T-helper 9 cell (primary cell): ENCODE results near the gene GON7.
A peak's percentile ranks its signal among the peaks of the same experiment; 100 is the strongest.
"Not testable (repeated sequence)": the region's sequence is repeated elsewhere in the genome, so short reads cannot be mapped to it uniquely, and the experiment has no call there.

Experiments
- DNase-seq: peaks from one replicate; pipeline ENCODE4 v3.0.0-alpha.2; 2020
- total RNA-seq, 2 donors: gene quantifications; one replicate each; lab custom pipeline; 2026; lab: John Stamatoyannopoulos, UW

The GON7 gene
- total RNA-seq = 4.1 to 12.8 reads per million in 2 donors

- DNase-seq = peak; percentile 81
Observed at GRCh38 chr14:93206793-93207467, at the start of gene GON7, which contains the start of gene UBR7. Gene GON7 (minus strand): TSS chr14:93207065. CDS start chr14:93207037, 28 bp downstream. Gene UBR7 (plus strand): TSS chr14:93207256. CDS start chr14:93207292, 36 bp downstream.

- DNase-seq = no peak
Observed at GRCh38 chr14:93249128-93249831, 42.4 kb upstream of the GON7 start.

GRCh38 chr14:93246534-93246933 lies 39.7 kb upstream of the GON7 start:
- no peak for DNase-seq

GRCh38 chr14:93245764-93246420 lies 39.0 kb upstream of the GON7 start:
- no peak for DNase-seq

- DNase-seq = no peak
Observed at GRCh38 chr14:93240678-93241000, 33.8 kb upstream of the GON7 start.

GRCh38 chr14:93239869-93240677 lies 33.2 kb upstream of the GON7 start:
- DNase-seq = no peak

- no peak for DNase-seq
Observed at GRCh38 chr14:93234798-93235197, 27.9 kb upstream of the GON7 start.

GRCh38 chr14:93233078-93233477 lies 26.2 kb upstream of the GON7 start:
- not testable (repeated sequence) for DNase-seq

GRCh38 chr14:93232159-93232558 lies 25.3 kb upstream of the GON7 start:
- DNase-seq = no peak

GRCh38 chr14:93231129-93231979 lies 24.5 kb upstream of the GON7 start:
- no peak for DNase-seq

- DNase-seq = no peak
Observed at GRCh38 chr14:93230539-93230938, 23.7 kb upstream of the GON7 start.

- DNase-seq = no peak
Observed at GRCh38 chr14:93228550-93228949, 21.7 kb upstream of the GON7 start.

- DNase-seq = no peak
Observed at GRCh38 chr14:93223565-93223964, 16.7 kb upstream of the GON7 start.

GRCh38 chr14:93220509-93220908 lies 13.6 kb upstream of the GON7 start:
- no peak for DNase-seq

GRCh38 chr14:93219103-93219726 lies 12.3 kb upstream of the GON7 start:
- DNase-seq = peak; percentile 20

- DNase-seq = no peak
Observed at GRCh38 chr14:93214598-93214997, 7.7 kb upstream of the GON7 start.

GRCh38 chr14:93212432-93212831 lies 5.6 kb upstream of the GON7 start:
- no peak for DNase-seq

- DNase-seq = no peak
Observed at GRCh38 chr14:93207468-93208308, 823 bp upstream of the GON7 start.

GRCh38 chr14:93201155-93201704 lies 5.6 kb downstream of the GON7 start:
- no peak for DNase-seq

GRCh38 chr14:93200553-93200952 lies 6.3 kb downstream of the GON7 start:
- no peak for DNase-seq
